ENCODE data around the gene AIMP1.
A peak's percentile ranks its signal among the peaks of the same experiment; 100 is the strongest.

AIMP1 gene

DNA sequence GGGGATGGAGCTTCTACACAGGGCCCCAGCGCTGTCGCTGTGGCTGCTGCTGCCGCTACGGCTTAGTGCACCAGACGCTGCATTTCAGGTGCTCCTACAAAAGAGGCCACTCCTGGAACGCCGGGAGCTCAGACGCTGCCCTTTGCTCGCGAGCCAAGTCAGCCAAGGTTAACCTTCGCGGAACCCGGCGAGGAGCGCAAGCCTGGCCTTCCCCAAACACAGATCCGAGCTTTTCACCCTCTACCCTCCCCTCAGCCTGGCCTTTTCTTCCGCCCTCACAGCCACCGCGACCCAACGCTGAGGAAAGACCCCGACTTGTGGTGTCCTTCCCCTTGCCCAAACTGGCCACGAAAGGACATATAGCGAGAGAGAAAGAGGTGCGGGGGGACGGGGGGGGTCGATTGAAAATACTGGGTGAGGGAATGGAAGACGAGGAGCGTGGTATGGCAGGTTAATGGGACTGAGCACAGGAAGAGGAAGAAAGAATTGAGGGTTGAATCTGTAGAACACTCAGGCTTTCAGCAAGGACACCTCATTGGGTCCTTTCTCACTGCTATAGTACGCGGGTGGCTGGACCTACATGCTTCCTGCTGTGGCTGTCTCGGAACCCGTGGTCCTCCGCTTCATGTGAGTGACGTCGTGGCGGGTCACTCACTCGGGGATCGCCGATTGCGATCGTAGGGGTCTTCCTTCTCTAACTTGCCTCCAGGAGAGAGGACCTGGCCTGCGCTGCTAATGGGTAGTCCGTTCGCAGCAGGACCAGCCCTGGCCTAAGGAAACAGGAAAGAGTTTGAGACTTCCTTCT, at the start of gene AIMP1, which contains the start of gene TBCK:
Gene AIMP1 (plus strand): TSS at position 583 of the 805 bp plus-strand sequence. CDS start 8,460 bp downstream, outside the sequence.
Gene TBCK (minus strand): TSS at position 242 of the 805 bp plus-strand sequence. CDS start 7,249 bp downstream, outside the sequence.
- DNase-seq = peak; percentile 48

DNA sequence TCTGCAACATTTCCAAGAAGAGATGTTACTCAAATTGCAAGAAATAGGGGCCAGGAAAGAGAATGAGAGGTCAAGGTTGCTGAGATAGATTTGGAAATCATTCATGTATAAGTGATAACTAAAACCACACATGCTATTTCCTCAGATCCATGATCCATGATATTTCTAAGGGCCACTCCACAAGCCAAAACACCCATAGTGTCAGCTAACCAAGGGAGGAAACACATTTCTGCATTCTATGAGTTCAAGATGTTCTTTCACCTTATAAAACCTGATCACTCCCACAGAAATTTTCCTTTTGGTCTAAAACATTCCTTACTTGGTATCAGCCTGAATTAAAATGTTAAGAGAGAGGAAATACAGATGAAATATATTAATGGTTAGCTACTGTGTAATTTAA, 47.6 kb upstream of the AIMP1 start:
- DNase-seq = no peak

DNA sequence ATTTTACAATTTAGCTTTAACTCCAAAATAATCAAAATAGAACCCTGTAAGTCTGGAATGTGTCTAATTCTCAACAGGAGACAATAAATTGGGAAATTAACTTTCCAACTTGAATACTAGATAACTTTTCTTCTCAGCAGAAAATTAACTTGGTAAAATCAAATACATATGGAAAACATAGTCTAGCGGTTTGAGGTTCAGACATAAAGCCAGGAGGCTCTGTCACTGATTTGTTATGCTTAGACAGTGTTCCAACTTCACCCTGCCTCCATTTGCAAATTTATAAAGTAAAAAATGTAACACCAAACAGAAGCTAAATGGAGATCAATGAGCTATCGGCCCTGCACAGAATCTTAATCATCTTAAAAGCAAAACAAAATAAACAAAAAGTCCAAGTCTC, 46.6 kb upstream of the AIMP1 start:
- no peak for DNase-seq

DNA sequence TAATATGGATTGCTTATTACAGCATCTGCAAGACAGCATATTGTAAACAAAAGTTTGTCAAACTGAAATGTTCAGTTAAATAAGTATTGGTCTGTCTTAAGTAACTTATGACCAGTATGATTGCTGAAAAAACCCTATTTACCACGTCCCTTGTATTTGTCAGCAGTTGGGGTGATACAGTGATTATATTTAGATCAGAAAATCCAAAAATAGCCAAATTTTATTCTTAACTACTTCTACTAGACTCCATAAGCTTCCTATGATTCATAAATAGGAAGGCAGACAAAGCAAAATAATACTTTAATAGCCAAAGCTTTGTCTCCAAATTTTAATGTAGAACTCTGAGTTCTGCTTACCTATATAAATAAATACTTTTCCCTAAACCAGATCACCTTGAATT, 45.6 kb upstream of the AIMP1 start:
- DNase-seq = no peak

DNA sequence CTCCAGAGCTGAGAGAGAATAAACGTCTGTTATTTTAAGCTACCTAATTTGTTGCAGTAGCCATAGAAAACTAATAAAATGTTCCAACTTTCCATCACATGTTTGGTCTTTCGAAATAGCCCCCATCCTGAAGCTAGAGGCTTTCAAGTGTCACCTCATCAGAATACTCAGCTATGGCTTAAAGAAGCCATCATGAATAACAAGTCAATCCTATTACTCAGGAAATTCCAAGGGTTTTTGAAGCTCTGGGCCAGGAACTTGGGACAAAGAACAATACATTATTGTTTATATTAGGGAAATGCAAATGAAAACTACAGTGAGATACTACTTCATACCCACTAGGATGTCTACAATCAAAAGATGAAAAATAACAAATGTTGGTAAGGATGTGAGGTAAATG, 42.5 kb upstream of the AIMP1 start:
- no peak for DNase-seq

DNA sequence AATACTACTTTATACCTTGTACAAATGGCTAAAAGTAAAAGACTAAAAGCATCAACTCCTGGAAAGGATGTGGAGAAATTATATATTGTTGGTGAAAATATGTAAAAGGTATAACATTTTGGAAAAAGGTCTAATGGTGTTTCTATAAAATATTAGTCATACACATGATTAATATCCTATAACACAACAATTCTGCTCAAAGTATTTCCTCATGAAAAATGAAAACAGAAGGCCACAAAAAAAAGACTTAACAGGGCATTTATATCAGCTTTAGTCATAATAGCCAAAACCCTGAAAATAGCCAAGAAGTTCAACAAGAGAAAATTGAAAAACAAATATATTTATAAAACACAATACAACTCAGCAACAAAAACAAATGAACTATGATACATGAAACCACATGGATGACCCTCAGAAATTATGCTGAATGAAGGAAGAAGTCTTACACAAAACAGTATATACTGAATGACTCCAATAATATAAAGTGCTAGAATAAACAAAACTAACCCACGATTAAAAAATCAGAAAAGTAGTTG, 39.1 kb upstream of the AIMP1 start:
- DNase-seq = no peak

DNA sequence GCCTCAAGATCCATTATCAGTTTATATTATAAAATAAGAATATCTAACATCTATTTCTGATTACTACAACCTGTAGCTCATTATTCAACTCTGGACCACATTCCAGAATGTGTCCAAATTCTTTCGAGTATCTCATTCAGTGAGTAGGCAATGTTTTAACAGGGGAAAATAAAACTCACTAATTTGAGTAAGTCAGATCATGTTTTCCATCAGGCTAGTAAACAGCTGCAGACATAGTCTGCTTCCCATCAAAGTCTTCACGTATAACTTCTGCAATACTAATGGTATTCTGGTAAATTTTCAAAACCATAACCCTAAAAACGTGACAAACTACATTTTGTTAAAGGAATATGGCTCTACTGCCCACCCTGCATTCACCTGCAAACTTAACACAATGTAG, 32.1 kb upstream of the AIMP1 start:
- DNase-seq = no peak

DNA sequence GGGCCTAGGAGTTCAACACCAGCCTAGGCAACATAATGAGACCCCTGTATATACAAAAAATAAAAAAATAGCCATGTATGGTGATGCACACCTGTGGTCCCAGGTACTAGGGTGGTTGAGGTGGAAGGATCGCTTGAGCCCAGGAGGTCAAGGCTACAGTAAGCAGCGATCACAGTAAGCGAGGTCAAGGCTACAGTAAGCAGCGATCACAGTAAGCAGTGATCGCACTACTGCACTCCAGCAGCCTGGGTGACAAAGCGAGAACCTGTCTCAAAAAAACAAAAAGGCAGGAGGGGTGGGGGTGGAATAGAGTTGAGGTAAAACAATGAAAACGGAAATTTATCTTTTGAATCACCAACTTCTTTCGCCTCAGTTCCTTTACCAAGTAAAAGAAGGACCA, 29.7 kb upstream of the AIMP1 start:
- DNase-seq = no peak

DNA sequence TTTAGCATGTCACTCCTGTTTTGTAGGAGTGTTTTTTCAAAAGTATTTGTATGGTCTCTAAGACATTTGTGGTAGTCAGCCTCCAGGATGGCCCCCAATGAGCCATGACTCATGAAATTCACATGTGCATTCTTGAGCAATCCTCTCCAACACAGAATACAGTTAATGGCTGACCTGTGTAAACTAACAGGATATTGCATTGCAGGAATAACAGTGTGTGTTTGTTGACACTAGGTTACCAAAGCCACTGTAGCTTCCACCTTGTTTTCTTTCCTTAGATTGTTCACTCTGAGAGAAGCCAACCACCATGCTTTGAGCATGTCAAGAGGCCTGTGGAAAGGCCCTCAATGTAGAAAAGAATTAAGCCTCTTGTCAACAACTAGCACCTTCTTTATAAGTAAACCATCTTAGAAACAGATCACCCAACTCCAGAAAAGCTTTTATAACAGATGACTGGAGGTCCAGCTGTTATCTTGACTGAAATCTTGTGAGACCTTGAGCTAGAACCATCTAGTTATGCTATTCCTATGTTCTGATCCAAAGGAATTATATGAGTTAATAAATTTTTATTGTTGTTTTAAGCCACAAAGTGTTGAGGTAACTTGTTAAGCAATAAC, 28.9 kb upstream of the AIMP1 start:
- no peak for DNase-seq

DNA sequence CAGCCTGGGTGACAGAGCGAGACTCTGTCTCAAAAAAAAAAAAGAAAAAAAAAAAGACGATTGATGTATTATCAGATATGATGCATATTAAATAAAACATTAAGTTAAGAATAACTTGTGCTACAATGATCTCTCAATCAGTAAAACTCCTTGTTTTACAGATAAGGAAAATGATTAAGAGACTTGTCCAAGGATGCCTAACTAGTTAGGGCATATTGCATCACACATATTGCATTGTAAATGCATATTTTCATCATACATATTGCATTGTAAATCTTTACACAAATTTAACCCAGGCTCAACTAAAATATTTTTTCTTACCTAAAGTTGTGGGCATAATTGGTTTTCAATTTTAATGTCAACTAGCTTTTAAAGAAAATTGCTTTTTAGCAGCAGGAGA, 26.6 kb upstream of the AIMP1 start:
- DNase-seq = no peak

DNA sequence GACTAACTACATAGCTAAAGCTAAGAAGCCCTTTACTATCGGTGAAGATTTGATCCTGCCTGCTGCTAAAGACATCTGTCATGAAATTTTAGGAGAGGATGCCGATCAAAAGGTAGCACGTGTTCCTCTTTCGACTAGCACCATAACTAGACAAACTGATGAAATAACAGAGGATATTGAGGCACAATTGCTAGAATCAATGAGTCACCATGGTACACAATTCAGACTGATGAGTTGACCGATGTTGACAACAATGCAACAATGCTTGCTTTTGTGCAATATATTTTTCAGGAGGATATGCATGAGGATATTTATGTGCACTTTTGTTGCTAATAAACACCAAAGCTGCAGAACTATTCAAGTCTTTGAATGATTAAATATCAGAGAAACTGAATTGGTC, 24.7 kb upstream of the AIMP1 start:
- no peak for DNase-seq

DNA sequence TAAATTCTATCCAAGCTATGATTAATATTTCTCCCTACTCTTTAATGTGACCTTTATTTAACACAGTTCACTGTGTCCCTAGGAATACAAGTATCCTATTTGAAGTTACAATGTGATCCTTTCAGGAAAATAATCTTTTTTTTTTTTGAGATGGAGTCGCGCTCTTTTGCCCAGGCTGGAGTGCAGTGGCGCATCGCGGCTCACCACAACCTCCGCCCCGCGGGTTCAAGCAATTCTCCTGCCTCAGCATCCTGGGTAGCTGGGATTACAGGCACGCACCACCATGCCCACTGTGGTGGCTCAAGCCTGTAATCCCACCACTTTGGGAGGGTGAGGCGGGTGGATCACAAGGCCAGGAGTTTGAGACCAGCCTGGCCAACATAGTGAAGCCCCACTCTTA, 22.3 kb upstream of the AIMP1 start:
- no peak for DNase-seq

DNA sequence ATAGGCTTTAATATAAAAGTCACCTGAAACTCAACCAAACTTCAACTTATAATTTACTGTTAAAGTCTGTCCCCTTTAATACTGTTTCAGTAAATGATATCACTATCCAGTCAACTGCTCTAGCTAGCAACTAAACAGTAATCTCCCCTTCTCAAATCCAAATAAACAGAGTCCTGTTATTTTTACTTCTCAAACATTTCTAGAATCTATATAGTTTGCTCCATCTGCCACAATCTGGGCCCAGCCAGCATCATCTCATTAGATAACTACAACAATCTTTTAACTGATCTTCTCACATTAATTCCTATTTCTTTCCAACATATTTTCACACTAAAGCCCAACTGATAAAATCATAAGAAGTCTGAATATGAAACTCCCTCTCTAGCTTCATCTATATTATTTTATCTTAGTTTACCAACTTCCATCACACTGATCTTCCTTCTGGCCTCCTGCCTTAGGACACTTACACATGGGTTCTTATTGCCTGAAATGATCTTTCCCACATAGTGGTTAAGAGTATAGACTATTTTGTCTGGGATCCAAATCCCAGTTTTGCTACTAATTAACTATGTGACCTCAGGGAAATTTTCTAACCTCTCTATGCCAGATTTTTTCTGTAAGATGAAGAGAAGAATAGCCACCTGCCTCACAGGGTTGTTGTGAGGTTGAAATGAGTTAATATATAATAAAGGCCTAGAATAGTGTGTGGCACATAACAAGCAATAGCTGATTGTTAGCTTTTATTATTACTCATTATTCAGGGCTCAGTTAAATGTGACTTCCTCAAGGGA, 18.9 kb upstream of the AIMP1 start:
- DNase-seq = no peak

DNA sequence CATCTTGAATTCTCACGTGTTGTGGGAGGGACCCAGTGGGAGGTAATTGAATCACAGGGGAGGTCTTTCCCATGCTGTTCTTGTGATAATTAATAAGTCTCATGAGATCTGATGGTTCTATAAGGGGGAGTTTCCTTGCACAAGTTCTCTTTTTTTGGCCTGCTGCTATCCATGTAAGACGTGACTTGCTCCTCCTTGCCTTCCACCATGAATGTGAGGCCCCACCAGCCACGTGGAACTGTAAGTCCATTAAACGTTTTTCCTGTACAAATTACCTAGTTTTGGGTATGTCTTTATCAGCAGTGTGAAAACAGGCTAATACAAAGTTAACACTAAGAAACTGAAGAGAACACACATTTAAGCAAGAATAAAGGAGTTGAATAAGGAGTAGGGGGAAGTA, 16.4 kb upstream of the AIMP1 start:
- DNase-seq = no peak

DNA sequence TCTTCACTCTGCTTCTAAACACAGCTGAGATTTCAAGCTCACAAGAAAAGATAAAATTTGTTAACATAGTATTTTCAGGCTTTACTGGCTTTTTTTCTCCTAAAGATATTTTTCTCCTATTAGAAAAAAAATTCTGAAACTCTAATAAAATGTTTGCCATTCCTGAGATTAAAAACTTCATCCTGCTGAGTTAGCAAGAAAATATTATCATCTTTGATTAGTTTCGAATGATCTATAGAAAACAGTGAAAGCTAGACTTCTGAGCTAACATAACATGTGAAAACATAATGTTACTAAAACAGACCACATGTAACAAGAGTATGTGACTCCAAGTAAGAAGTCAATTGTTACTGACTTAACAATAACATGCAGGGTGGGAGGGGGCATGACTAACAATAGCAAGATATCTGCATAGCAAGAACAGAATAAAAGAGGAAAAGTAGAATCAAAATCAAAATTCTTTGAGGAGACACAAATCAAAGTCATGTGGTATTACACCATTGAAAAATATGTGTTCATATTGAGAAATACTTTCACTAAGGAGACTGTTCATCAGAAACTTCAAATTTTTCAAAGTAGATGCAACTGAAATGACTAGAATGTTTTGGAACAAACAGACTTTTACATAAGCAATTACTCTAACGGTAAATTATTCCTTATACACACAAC, 14.8 kb upstream of the AIMP1 start:
- no peak for DNase-seq

DNA sequence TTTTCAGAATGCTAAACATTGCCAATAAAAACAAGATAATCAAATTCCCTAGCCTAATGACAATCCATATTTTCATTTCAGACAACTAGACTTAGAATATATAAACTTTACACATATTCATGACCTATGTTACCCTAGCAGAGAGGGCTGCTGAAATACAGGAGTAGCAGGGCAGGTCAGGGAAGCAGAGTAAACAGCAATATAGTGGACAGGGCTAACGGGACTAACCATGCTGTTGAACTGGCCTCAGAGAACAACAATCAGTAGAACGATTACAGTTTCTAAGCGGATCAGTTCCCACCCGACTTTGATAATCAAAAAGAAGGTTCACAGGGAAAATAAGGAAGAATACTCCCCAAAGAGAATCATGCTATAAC, 14.3 kb upstream of the AIMP1 start:
- DNase-seq = no peak

DNA sequence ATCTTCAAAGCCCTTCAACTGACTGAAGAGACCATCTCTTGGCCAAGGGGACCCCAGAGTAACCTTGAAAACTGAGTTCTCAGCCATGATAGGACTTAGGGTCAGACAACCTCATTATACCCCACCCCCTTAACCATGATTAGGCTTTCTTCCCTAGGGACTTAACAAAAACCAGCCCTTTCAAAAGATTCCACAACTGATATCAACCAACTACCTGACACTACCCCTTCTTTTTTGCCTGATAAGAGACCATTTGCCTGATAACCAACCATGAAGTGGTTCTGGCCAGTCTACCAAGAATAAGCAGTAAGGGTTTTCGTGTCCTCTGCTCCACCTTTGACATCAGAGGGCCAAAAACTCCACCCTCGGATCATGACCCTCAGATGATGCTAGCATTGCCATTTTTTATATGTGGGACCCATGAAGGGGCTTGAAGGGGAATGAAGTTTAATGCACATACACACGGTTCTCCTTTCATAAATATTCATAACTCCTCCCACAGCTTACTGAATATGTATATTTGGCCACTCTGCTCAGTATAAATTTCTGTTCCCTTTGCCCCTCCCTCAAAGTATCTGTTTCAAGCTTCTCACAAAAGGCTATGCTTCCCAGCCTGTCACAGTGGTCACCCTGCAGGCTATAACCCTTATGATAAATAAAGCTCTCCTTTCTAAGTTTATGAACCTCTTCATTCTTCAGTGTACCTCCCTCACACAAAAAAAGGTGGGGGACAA, 12.6 kb upstream of the AIMP1 start:
- DNase-seq = no peak

DNA sequence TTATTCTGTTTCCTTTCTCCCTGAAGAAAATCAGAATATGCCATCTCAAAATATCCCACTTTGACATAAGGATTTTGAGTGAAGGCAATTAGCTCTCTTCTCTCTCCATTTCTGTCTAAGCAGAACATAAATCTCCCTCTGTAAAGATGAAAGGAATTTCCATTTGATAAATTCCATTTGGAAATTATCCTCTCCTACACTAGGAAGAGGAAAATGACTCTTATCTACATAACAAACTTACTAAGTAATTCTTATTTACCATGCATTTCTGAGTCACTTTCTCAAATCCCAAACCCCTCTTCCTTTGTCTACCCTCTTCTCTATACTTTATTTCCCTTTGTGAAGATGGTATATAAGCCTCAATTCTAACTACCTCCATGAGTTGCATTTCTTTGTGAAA, 11.7 kb upstream of the AIMP1 start:
- no peak for DNase-seq

DNA sequence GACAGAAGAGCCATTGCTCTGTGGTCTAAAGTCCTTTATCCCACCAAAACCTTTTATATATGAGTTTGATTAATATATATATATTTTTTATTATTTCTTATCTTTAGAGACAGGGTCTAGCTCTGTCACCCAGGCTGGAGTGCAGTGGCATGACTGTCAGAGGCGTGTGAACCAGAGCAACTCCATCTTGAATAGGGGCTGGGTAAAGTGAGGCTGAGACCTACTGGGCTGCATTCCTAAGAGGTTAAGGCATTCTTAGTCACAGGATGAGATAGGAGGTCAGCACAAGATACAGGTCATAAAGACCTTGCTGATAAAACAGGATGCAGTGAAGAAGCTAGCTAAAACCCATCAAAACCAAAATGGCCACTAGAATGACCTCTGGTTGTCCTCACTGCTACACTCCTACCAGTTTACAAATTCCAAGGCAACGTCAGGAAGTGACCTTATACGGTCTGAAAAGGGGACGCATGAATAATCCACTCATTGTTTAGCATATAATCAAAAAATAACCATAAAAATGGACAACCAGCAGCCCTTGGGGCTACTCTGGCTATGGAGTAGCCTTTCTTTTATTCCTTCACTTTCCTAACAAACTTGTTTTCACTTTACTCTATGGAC, 10.8 kb upstream of the AIMP1 start:
- DNase-seq = no peak

DNA sequence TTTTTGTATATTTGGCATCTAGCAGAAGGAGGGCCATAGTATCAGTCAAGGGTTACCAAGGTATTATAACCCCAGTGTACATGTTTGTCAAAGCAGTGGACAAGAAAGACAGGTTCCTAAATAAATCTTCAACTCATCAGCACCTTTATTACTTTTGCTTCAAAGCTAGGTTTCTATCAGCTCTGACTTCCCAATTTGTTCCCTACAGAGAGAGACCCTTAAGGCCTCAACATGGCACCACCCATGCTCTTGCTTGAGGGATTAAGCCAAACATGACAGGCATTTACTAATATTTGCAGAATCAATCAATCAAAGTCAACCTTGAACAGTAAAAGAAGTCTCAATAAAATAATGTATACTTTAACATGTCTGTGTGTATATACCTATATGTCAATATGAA, 9.8 kb upstream of the AIMP1 start:
- DNase-seq = no peak

DNA sequence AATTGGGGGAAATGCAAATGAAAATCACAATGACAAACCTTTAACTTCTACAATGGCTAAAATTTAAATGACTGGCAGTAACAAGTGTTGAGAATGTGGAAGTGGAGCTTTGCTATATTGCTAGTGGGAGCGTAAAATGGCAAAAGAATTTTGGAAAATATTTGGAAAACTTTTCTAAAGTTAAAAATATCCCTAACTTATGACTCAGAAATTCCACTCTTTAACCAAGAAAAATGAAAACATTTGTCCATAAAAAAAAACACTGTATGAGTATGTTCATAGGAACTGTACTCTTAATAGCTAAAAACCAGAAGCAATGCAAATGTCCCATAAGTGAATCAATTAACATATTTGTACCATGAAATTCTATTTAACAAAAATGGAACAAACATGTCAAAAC, 4.0 kb upstream of the AIMP1 start:
- DNase-seq = no peak

DNA sequence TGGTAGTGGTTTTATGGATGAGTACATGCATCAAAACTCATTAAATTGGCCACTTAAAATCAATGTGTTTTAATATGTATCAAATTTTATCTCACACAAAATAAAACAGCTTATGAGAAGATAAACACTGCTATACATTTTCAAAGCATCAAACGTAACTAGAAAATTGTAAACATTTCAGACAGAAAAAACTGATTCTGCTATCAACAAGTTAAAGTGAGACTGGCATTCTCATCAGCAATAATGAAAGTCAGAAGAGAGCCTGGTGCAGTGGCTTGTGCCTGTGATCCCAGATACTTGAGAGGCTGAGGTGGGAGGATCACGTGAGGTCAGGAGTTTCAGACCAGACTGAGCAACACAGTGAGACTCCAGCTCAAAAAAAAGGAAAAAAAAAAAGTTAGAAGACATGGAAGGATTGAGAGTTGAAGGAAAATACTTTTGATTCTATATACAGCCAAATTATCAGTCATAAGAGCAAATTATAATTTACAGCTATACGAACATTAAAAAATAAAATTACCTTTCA, 3.3 kb upstream of the AIMP1 start:
- DNase-seq = no peak

Measured in GOT3 (cell line).